HepG2 (cell line): ENCODE measurements around the gene DUSP9. TPM values are rescaled to one million over a fixed set of nuclear protein-coding genes. Genes with fewer than 3 reads are reported as not detected.

Experiments
- ATAC-seq: fragments of 200-7000 bp; cut with Tn5 transposase; 3 replicates; pipeline ENCODE4 v1.9.1; 2020; ENCODE audit warnings: mild to moderate bottlenecking, moderate library complexity
- BruUV-seq: library from RNA; stranded (reverse); fragments of 400-500 nt; replicated peaks from 2 replicates; lab custom pipeline; 2021; lab: Mats Ljungman, UMichigan
- CTCF ChIA-PET: fragments of 300-600 bp; formaldehyde crosslinking; extraction: SDS; loops from one replicate; lab custom pipeline; 2021; ENCODE audit warnings: low total read pairs, inconsistent platforms, low intra/inter-chr PET ratio; lab: Yijun Ruan, JAX
- POLR2A ChIA-PET: fragments of 350-600 bp; sonication (Branson Sonifier 250); formaldehyde crosslinking; loops from one replicate; lab custom pipeline; 2020; ENCODE audit warnings: antibody characterized with exemption, inconsistent platforms; lab: Yijun Ruan, JAX
- DNase-seq: peaks from one replicate; pipeline ENCODE4 v3.0.0-alpha.2; 2015; ENCODE audit warnings: low spot score
- FAIRE-seq: peaks from 3 replicates; lab custom pipeline; 2011; peaks lifted over from hg19 to GRCh38; lab: Jason Lieb, UNC
- H2AFZ ChIP-seq: one replicate; pipeline ENCODE4 v1.6.1; 2011; ENCODE audit warnings: low read length, inconsistent platforms
- H3K27ac ChIP-seq: fragments of 300-600 bp; 3 replicates; pipeline ENCODE4 v1.8.0; 2011; ENCODE audit warnings: mixed run types, mild to moderate bottlenecking, mixed read lengths, low read length, inconsistent platforms; ENCODE audit not compliant: insufficient read depth; ENCODE audit errors: extremely low read length
- H3K27me3 ChIP-seq, 2 experiments: fragments of 200-600 bp in 1 of 2; 2 replicates in 1 of 2; 3 replicates in 1 of 2; pipeline versions ENCODE4 v1.6.0 to v1.8.0; 2011; ENCODE audit warnings: low read length in 2 of 2, mild to moderate bottlenecking in 2 of 2, moderate library complexity in 2 of 2, inconsistent platforms in 1 of 2; ENCODE audit not compliant: insufficient read depth in 2 of 2, control insufficient read depth in 1 of 2
- H3K36me3 ChIP-seq, 2 experiments: fragments of 200-600 bp in 1 of 2; replicated peaks in 1 of 2; 2 replicates in 1 of 2; 3 replicates in 1 of 2; pipeline versions ENCODE4 v1.5.1 to v1.8.0; 2011; ENCODE audit warnings: low read length in 2 of 2, inconsistent platforms in 1 of 2; ENCODE audit not compliant: insufficient read depth in 2 of 2, control insufficient read depth in 1 of 2
- H3K4me1 ChIP-seq: 2 replicates; pipeline ENCODE4 v1.5.1; 2012; ENCODE audit warnings: low read length, inconsistent platforms; ENCODE audit not compliant: insufficient read depth
- H3K4me2 ChIP-seq: 2 replicates; pipeline ENCODE4 v1.6.0; 2011; ENCODE audit warnings: low read depth, low read length, inconsistent platforms
- H3K4me3 ChIP-seq, 3 experiments: fragments of 200-600 bp in 1 of 3; sonication (generic), shearing (Covaris generic) in 1 of 3; replicated peaks in 1 of 3; 2 replicates each; pipeline ENCODE4 v1.5.1; 2011 to 2016; ENCODE audit warnings: low read length in 3 of 3, inconsistent platforms in 2 of 3, low read depth in 2 of 3, mild to moderate bottlenecking in 2 of 3, control low read depth in 1 of 3, mixed read lengths in 1 of 3; ENCODE audit not compliant: insufficient read depth in 1 of 3
- H3K79me2 ChIP-seq: one replicate; pipeline ENCODE4 v1.6.1; 2011; ENCODE audit warnings: low read length, inconsistent platforms; ENCODE audit not compliant: insufficient read depth
- H3K9ac ChIP-seq: 2 replicates; pipeline ENCODE4 v1.6.0; 2011; ENCODE audit warnings: mild to moderate bottlenecking, low read depth, low read length, inconsistent platforms; ENCODE audit not compliant: insufficient read depth
- H3K9me3 ChIP-seq: 2 replicates; pipeline ENCODE4 v1.5.1; 2012; ENCODE audit warnings: mild to moderate bottlenecking, low read length
- H4K20me1 ChIP-seq: 2 replicates; pipeline ENCODE4 v1.6.0; 2011; ENCODE audit warnings: inconsistent platforms, mild to moderate bottlenecking, low read length, moderate library complexity; ENCODE audit not compliant: insufficient read depth
- CEBPG ChIP-seq: IDR thresholded peaks from 2 replicates; pipeline ENCODE4 v1.6.1; 2016
- FLYWCH1 ChIP-seq: sonication (generic); formaldehyde crosslinking; IDR thresholded peaks from 2 replicates; pipeline ENCODE4 v1.8.1; 2023; ENCODE audit warnings: mild to moderate bottlenecking, missing genetic modification reagents
- NFE2 ChIP-seq: sonication (generic); formaldehyde crosslinking; IDR thresholded peaks from 2 replicates; pipeline ENCODE4 v1.4.0; 2020; ENCODE audit warnings: missing genetic modification reagents
- POLR2A ChIP-seq, 2 experiments: IDR thresholded peaks; 2 replicates each; pipeline ENCODE4 v1.6.1; 2011; ENCODE audit warnings: low read depth in 2 of 2, low read length in 2 of 2, mild to moderate bottlenecking in 1 of 2, moderate library complexity in 1 of 2; ENCODE audit not compliant: insufficient read depth in 1 of 2
- RARA ChIP-seq: IDR thresholded peaks from 2 replicates; pipeline ENCODE4 v1.6.1; 2016; ENCODE audit warnings: missing genetic modification reagents, missing compliant biosample characterization
- YEATS4 ChIP-seq: sonication (generic); formaldehyde crosslinking; IDR thresholded peaks from 2 replicates; pipeline ENCODE4 v1.4.0; 2020; ENCODE audit warnings: missing genetic modification reagents, borderline replicate concordance
- ZHX2 ChIP-seq, 2 experiments: sonication (generic) in 1 of 2; formaldehyde crosslinking in 1 of 2; IDR thresholded peaks; 2 replicates each; pipeline versions ENCODE4 v1.6.1 to v1.9.0; 2014 to 2022; ENCODE audit warnings: antibody characterized with exemption in 1 of 2, borderline replicate concordance in 1 of 2, inconsistent platforms in 1 of 2, low read depth in 1 of 2, missing genetic modification reagents in 1 of 2
- ZNF24 ChIP-seq: fragments of 450-650 bp; IDR thresholded peaks from 2 replicates; pipeline ENCODE4 v1.6.1; 2017; ENCODE audit warnings: antibody characterized with exemption, mild to moderate bottlenecking
- ZNF589 ChIP-seq: sonication (generic); formaldehyde crosslinking; conservative IDR thresholded peaks from 2 replicates; pipeline ENCODE4 v1.8.0; 2022; ENCODE audit warnings: mild to moderate bottlenecking, moderate library complexity, missing genetic modification reagents
- ZNF616 ChIP-seq: sonication (generic); formaldehyde crosslinking; IDR thresholded peaks from 2 replicates; pipeline ENCODE4 v1.5.0; 2020; ENCODE audit warnings: low read depth, mild to moderate bottlenecking, missing genetic modification reagents
- WGBS: methylation state at CpG from one replicate; pipeline ENCODE4 v1.1.6; 2017; ENCODE audit warnings: low lambda C conversion rate; 5-methylcytosine and 5-hydroxymethylcytosine counted together
- in situ Hi-C: cut with HindIII; loops from 2 replicates; pipeline ENCODE4 v1.10.0; 2017; ENCODE audit warnings: low pct_unique_long_range_greater_than_20kb; ENCODE audit not compliant: extremely low pct_ligation_motif_present
- intact Hi-C: fragments of 100-400 bp; cut with micrococcal nuclease; formaldehyde crosslinking; loops from one replicate; pipeline ENCODE4 v1.10.0; 2022; ENCODE audit not compliant: unreplicated experiment
- polyA plus RNA-seq, 8 experiments: library from polyadenylated mRNA; depleted of rRNA in 3 of 8; stranded (reverse) in 7 of 8; unstranded in 1 of 8; fragments of >200 nt; fragmentation: Illumina TruSeq in 4 of 8; extraction: Trizol in 4 of 8; gene quantifications; 2 replicates each; pipeline versions ENCODE4 v1.2.1 to v1.2.3, GENCODE V29; 2011 to 2016; ENCODE audit warnings: low read depth in 4 of 8, missing spikeins in 1 of 8, mixed read lengths in 1 of 8; ENCODE audit not compliant: insufficient read depth in 1 of 8
- total RNA-seq, 5 experiments: library from RNA; depleted of rRNA; stranded (reverse); fragments of >200 nt; fragmentation: Illumina TruSeq; extraction: Trizol; gene quantifications; 2 replicates each; pipeline ENCODE4 v1.2.3, GENCODE V29; 2016; ENCODE audit warnings: low read depth in 1 of 5
- TF ChIP-seq, protein P1 (sequence below): sonication (generic); formaldehyde crosslinking; IDR thresholded peaks from 2 replicates; pipeline ENCODE4 v1.4.0; 2020; ENCODE audit warnings: missing genetic modification reagents

Gene DUSP9
- total and polyA plus RNA-seq, 2 of the 13 experiments (the other 11 are each of a cell fraction or from before 2014, with no cell fraction given): 235 to 435 TPM

DNA sequence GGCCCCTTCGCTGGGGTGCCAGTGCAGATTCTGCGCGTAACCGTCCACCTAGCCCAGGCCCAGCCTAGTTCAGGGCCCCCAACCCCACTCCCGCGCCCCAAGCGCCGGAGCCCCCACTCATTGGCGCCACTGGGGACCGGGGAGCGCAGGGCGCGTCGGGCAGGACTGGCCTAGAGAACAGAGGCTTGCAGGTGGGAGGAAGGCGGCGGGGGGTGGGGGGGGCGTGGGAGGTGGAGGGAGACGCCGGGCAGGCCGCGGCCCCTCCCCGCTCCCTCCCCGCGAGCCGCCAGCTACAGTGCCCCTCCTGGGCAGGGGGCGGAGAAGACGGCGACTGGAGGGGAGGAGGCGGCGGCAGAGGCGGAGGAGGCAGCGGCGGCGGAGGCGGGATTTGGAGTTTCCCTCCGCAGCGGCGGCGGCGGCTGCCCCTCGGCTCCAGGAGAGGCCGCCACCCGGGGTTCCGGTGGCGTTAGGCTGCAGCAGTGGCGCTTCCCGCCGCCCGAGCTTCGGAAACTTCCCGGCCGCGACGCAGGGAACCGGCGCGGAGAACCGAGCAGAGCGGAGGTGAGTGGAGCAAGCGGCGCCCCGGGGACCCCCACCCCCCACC is 4.8 kb upstream of the DUSP9 start (continued):
- 0 out of 2 replicates have a peak, but pooled peaks have one; percentile 37 for TF ChIP-seq YEATS4 (CRISPR knock-in tag)
- no peak for TF ChIP-seq FLYWCH1
- TF ChIP-seq RARA: peak; percentile 14; the same call in 1 of the 2 replicates
- no peak for TF ChIP-seq ZNF616
- TF ChIP-seq, protein P1, sequence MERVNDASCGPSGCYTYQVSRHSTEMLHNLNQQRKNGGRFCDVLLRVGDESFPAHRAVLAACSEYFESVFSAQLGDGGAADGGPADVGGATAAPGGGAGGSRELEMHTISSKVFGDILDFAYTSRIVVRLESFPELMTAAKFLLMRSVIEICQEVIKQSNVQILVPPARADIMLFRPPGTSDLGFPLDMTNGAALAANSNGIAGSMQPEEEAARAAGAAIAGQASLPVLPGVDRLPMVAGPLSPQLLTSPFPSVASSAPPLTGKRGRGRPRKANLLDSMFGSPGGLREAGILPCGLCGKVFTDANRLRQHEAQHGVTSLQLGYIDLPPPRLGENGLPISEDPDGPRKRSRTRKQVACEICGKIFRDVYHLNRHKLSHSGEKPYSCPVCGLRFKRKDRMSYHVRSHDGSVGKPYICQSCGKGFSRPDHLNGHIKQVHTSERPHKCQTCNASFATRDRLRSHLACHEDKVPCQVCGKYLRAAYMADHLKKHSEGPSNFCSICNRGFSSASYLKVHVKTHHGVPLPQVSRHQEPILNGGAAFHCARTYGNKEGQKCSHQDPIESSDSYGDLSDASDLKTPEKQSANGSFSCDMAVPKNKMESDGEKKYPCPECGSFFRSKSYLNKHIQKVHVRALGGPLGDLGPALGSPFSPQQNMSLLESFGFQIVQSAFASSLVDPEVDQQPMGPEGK (CRISPR knock-in tag): peak; percentile 72
- no peak for TF ChIP-seq CEBPG
- TF ChIP-seq, all 625 proteins: peak for 14

DNA sequence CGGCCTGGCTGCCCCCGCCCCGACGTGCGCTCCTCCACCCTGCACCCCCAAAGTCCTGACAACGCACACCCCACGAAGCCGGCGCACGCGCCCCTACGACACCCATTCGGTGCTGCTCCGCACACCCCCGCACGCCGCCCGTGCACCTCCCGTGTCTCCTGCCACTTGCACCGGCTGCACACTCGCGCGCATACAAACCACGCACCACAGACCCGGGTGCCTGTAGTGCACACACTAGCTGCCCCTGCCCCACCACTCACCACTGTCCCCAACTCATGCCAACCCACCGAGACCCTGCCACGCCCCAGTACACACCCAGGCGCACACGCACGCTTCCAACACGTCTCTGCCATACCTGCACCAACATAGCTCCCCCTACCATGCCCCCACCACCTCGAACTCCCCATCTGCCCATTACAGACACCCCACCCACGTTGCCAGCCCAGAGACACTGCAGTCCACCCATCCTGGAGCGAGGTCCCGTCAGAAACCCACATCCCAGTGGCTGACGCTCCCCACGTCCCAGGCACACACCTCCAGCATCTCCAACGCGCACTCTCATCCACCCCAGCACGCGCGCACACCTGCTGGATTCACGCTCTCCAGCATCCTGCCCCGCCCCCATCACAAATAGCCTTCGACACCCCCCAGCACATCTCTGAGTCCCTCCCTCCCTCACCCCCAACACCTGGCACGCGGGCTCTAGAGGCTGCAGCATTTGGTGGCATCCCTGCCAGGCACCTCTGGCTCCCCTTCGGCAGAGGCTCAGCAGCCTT is 4.2 kb upstream of the DUSP9 start:
- ATAC-seq: no peak
- peaks cover 56% of the 10 kb centered on the region for H3K4me1 ChIP-seq
- peaks cover 43% of the 10 kb centered on the region for H3K79me2 ChIP-seq
- ChIA-PET POLR2A (interaction anchor here (2.0 to 15.1 kb wide), 3 partner anchors 8 to 31 kb away, joined by 10 to 596 read pairs (median 96); no protein-coding TSS in a partner anchor), CTCF (interaction anchor here (3.0 kb wide), 1 partner anchor 32 kb away, joined by 10 read pairs; no protein-coding TSS in a partner anchor)
- H3K9ac ChIP-seq: peak overlapping the region; percentile 68
- no peaks in the 10 kb centered on the region for H4K20me1 ChIP-seq
- peak overlapping the region; percentile 72 for H3K27ac ChIP-seq
- FAIRE-seq: no peak
- H3K27me3 ChIP-seq: no peaks in the 10 kb centered on the region; a peak in 1 of 5 replicates
- no TSS peak for BruUV-seq
- WGBS: no CpG with 5 or more reads among the region's 48 CpGs
- peak overlapping the region; percentile 65 to 87 (median 75) for H3K4me3 ChIP-seq
- intact Hi-C loops (no loop called here), in situ Hi-C loops (no loop called here)
- no peaks in the 10 kb centered on the region for H3K36me3 ChIP-seq
- H2AFZ ChIP-seq: no peak overlapping the region
- no peak for DNase-seq
- peak overlapping the region; percentile 72 for H3K4me2 ChIP-seq
- no peaks in the 10 kb centered on the region for H3K9me3 ChIP-seq
- TF ChIP-seq ZHX2 (IDR thresholded peaks at IDR 0.05; ENCODE audit: low read depth) (no peak), ZHX2 (CRISPR knock-in tag; IDR thresholded peaks at IDR 0.05; ENCODE audit: borderline replicate concordance) (no peak), ZNF589 (CRISPR knock-in tag) (no peak), ZNF24 (no peak), NFE2 (CRISPR knock-in tag) (no peak), POLR2A (IDR thresholded peaks at IDR 0.05; ENCODE audit: insufficient read depth in 1 of 2, low read depth in 2 of 2, low read length in 2 of 2) (no peak)
